Activated CD4-positive, alpha-beta T cell treated with anti-CD3 and anti-CD28 coated beads, Interleukin-2, amount 50 U/mL, for 16 hours (primary cell): ENCODE data around the gene PRDM10.
"Not testable (repeated sequence)": the region's sequence is repeated elsewhere in the genome, so short reads cannot be mapped to it uniquely, and the experiment has no call there.

ENCODE experiments used
- DNase-seq: peaks from one replicate; pipeline ENCODE4 v3.0.0-alpha.2; 2020

Gene PRDM10

DNA sequence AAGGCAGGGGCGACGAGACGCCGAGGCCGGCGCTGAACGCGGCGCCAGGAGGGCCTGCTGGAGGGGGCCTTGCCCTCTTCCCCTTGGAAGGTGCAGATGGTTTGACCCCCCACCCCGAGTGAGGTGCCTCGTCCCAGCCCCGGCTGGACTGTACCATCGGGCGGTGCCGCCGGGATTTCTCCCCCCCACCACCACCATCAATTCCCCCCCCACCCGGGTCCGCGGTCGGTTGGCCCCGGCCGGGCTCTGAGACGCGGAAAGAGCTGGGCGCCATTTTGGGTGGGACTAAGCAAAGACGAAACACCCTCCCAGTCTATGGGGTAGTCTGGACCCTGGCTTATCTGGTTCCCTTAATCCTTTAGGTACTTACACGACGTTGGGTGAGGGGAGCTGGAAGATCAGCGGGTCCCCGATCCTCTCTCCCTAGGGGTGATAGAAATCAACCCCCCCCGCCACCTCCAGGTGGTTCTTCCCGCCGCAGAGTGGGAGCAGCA is at the start of gene PRDM10:
PRDM10 (minus strand) TSS at position 484 of the 494 bp plus-strand sequence. CDS start 41,871 bp downstream, outside the sequence.
- peak; percentile 92 for DNase-seq

GRCh38 chr11:130051082-130051481 is 48.4 kb upstream of the PRDM10 start:
- DNase-seq, result no peak

DNA sequence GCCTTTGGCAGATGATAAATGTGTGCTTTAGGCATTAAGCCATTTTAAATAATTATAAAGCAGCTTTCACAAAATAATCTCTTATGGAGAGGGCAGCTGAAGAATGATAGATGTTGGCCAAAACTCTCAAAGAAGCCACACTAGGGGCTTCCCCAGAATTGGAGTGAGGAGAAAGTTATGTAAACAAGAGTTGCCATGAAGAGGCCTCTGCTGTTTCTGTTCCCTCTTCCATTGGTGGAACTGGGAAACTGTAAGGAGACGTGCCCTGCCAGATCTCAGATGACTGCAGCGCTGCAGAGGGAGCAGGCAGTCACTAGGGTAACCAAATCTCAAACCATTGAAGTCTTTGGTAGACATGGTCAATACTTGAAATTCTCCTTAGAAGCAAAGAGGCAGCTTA is 47.6 kb upstream of the PRDM10 start:
- DNase-seq, result no peak

- no peak for DNase-seq
Measured at GRCh38 chr11:130049328-130049771, 46.7 kb upstream of the PRDM10 start.

- no peak for DNase-seq
Measured at GRCh38 chr11:130047141-130047540, 44.5 kb upstream of the PRDM10 start.

DNA sequence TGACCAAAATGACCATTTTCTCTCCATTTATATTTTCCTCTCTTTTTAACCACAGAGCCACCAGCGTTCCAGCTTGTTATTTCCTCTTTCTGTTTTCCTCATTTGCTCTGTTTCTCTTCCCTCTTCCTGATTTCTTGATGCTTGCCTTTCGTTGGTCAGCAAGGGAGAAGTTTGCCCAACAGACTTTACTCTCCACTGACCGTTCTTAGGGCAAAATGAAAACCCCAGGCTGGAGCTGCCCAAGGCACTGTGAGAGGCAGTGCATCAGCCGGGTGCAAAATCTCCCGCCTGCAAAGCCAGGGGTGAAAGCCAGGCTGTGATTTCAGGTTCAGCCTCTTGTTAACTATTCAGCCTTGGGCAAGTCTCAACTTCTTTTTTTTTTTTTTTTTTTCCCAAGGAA is 40.9 kb upstream of the PRDM10 start:
- no peak for DNase-seq

DNA sequence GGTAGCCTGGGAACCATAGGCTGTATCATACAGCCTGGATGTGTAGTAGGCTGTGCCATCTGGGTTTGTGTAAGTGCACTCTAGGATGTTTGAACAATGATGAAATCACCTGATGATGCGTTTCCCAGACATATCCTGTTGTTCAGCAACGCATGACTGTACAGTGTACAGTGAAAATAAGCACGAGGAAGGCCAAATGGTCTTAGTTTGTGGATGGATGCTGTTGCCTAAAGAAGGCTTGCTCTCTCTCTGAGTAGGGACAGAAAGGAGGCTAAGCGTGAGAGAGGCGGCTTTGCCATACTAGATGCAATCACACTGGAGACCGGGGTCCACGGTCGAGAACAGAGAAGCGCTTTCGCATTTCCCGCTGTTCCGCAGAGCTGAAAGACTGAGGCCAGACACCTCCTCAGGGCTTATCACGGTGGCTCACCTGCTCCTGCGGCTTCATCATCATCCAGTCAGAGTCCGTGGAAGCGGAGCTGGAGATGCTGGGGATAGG is 39.5 kb upstream of the PRDM10 start:
- no peak for DNase-seq

- no peak for DNase-seq
Measured at GRCh38 chr11:130040281-130040940, 37.8 kb upstream of the PRDM10 start.

- no peak for DNase-seq
Measured at GRCh38 chr11:130037881-130038585, 35.4 kb upstream of the PRDM10 start.

GRCh38 chr11:130037058-130037457 is 34.4 kb upstream of the PRDM10 start:
- no peak for DNase-seq

GRCh38 chr11:130034236-130034635 is 31.6 kb upstream of the PRDM10 start:
- no peak for DNase-seq

DNA sequence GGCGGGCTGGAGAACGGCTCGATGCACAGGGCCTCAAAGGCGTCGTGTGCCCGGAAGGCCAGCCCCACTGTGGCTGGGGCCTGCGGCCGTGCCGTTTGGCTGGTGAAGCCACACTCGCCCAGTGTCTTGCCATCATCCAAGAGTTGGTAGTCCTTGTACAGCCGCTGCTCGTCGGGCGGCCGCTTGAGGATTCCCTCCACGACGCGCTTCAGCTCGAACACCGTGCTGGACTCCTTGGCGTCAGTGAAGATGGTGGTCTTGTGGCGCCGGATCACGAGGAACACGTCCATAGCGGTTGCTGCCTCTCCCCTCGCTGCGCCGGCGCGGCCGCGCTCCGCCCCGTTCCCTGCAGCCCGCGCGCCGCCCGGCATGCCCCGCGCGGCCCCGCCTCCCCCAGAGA is 30.3 kb upstream of the PRDM10 start:
- no peak for DNase-seq

DNA sequence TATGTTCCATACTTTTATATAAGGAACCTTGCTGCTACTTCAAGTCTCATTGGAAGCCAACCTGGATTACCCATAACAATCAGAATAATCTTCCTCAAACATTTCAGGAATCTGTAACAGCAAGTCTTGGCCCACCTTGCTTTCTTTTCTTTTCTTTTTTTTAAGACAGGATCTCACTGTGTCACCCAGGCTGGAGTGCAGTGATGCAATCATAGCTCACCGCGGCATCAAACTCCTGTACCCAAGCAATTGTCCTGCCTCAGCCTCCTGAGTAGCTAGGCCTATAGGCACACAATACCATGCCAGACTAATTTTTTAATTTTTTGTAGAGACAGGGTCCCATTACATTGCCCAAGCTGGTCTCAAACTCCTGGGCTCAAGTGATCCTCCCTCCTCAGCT is 29.3 kb upstream of the PRDM10 start:
- DNase-seq, result no peak

- no peak for DNase-seq
Measured at GRCh38 chr11:130031056-130031455, 28.4 kb upstream of the PRDM10 start.

GRCh38 chr11:130029137-130029536 is 26.5 kb upstream of the PRDM10 start:
- DNase-seq, result no peak

- no peak for DNase-seq
Measured at GRCh38 chr11:130025371-130025770, 22.7 kb upstream of the PRDM10 start.

DNA sequence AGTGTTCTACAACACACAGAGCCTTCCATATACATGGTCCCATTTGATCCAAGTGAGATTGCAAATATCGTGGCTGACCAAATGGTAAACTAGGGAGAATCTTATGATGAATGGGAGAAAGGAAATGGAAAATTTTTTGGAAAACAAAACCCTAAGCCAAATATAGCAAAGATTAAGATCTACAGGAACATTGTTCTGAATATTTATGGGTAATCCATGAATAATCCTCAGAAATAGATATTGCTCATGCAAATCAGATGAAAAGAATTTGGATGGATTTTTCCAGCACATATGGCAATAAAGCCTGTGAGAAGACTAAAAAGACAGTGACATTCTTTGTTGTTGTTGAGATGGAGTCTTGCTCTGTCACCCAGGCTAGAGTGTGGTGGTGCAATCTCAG is 21.7 kb upstream of the PRDM10 start:
- no peak for DNase-seq

- no peak for DNase-seq
Measured at GRCh38 chr11:130023204-130023603, 20.6 kb upstream of the PRDM10 start.

GRCh38 chr11:130022799-130023198 is 20.2 kb upstream of the PRDM10 start:
- no peak for DNase-seq

GRCh38 chr11:130021606-130022005 is 19.0 kb upstream of the PRDM10 start:
- not testable (repeated sequence) for DNase-seq

DNA sequence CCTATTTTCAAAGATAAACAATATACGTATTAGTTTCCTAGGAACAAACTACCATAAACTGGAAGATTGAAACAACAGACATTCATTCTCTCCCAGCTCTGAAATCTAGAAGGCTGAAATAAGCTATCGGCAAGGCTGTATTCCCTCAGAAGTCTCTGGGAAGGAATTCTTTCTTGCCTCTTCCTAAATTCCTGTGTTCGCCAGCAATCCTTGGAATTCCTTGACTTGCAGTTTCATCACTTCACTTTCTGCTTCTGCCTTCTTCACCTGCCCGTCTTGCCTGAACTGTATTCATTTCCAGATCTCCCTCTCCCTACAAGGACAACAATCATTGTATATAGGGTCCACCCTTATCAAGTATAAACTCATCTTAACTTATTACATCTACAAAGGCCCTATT is 17.7 kb upstream of the PRDM10 start:
- no peak for DNase-seq

GRCh38 chr11:130015846-130016245 is 13.2 kb upstream of the PRDM10 start:
- not testable (repeated sequence) for DNase-seq

- DNase-seq, result no peak
Measured at GRCh38 chr11:130008326-130008725, 5.7 kb upstream of the PRDM10 start.

DNA sequence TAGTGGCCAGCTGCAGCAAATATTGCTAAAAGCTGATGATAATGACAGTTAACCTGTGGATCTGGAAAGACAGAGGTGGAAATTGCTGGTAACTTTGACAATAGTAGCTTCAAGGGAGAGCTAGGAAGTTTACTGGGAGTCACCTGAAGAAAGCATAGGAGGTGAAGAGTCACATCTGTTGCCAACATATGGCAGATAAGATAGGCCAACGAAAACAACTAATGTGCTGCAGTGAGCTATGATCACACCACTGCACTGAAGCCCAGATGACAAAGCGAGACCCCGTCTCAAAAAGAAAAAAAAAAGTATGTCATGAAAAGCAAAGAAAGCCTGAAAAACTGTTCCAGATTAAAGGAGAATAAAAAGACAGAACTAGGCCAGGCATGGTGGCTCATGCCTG is 4.3 kb upstream of the PRDM10 start:
- no peak for DNase-seq

- DNase-seq, result no peak
Measured at GRCh38 chr11:130003717-130004001, 1.0 kb upstream of the PRDM10 start.
